ENCODE results near the gene TRPM3.

- TF ChIP-seq ATF2 (CRISPR knock-in tag; IDR thresholded peaks at IDR 0.05; ENCODE audit: borderline replicate concordance, low read depth) (no peak), TEAD4 (CRISPR knock-in tag; IDR thresholded peaks at IDR 0.05) (no peak), SMAD3 (CRISPR knock-in tag; IDR thresholded peaks at IDR 0.05; ENCODE audit: borderline replicate concordance) (no peak), CTCF (IDR thresholded peaks at IDR 0.05) (no peak), ZNF263 (CRISPR knock-in tag; IDR thresholded peaks at IDR 0.05; ENCODE audit: low read depth) (no peak), CREM (CRISPR knock-in tag; IDR thresholded peaks at IDR 0.05) (no peak)
Observed at GRCh38 chr9:70813141-70813540, 308.3 kb downstream of the TRPM3 start.

All from WTC11 (cell line).